ENCODE measurements around the gene INKA1. TPM values are rescaled to one million over a fixed set of nuclear protein-coding genes. Genes with fewer than 3 reads are reported as not detected.

INKA1 gene
- total RNA-seq, 1 donor from 2014 or later, result 7.9 TPM

- Mint-ChIP-seq H3K9me3 (ENCODE audit: low read depth) (no peaks in the 10 kb centered on the region), H3K4me3 (ENCODE audit: unreplicated experiment) (no peak overlapping the region)
- DNase-seq (ENCODE audit: low spot score), result no peak
These were observed 1.9 kb upstream of the INKA1 start for GRCh38 chr3:49801160-49801559.

GRCh38 chr3:49803465-49804140 is 542 bp downstream of the INKA1 start:
- Mint-ChIP-seq H3K27me3 (ENCODE audit: low read depth) (peaks cover 2% of the 10 kb centered on the region), H3K4me1 (ENCODE audit: low read depth) (peaks cover 58% of the 10 kb centered on the region), H3K36me3 (ENCODE audit: low read depth) (no peaks in the 10 kb centered on the region), H3K4me3 (ENCODE audit: unreplicated experiment) (peak overlapping the region; percentile 86), H3K27ac (ENCODE audit: unreplicated experiment) (peak overlapping the region; percentile 66), H3K9me3 (ENCODE audit: low read depth) (no peaks in the 10 kb centered on the region)
- TF ChIP-seq CTCF (IDR thresholded peaks at IDR 0.05), result peak; percentile 28
- DNase-seq (ENCODE audit: low spot score), result no peak

More at GRCh38 chr3:49801160-49801559, 1.9 kb upstream of the INKA1 start:
- Mint-ChIP-seq H3K27me3 (ENCODE audit: low read depth) (peaks cover 2% of the 10 kb centered on the region), H3K36me3 (ENCODE audit: low read depth) (no peaks in the 10 kb centered on the region), H3K27ac (ENCODE audit: unreplicated experiment) (no peak overlapping the region), H3K4me1 (ENCODE audit: low read depth) (peaks cover 40% of the 10 kb centered on the region)
- no peak for TF ChIP-seq CTCF (IDR thresholded peaks at IDR 0.05)

- Mint-ChIP-seq H3K9me3 (ENCODE audit: low read depth) (no peaks in the 10 kb centered on the region), H3K4me3 (ENCODE audit: unreplicated experiment) (peak overlapping the region; percentile 86), H3K36me3 (ENCODE audit: low read depth) (no peaks in the 10 kb centered on the region), H3K4me1 (ENCODE audit: low read depth) (peaks cover 55% of the 10 kb centered on the region), H3K27ac (ENCODE audit: unreplicated experiment) (peak overlapping the region; percentile 92), H3K27me3 (ENCODE audit: low read depth) (peaks cover 2% of the 10 kb centered on the region)
- no peak for DNase-seq (ENCODE audit: low spot score)
- no peak for TF ChIP-seq CTCF (IDR thresholded peaks at IDR 0.05)
These were observed 1.3 kb downstream of the INKA1 start for GRCh38 chr3:49804141-49805041.

- Mint-ChIP-seq H3K9me3 (ENCODE audit: low read depth) (no peaks in the 10 kb centered on the region), H3K27ac (ENCODE audit: unreplicated experiment) (peak overlapping the region; percentile 92)
These were observed 2.3 kb downstream of the INKA1 start for GRCh38 chr3:49805367-49805782.

More at GRCh38 chr3:49805367-49805782, 2.3 kb downstream of the INKA1 start:
- Mint-ChIP-seq H3K36me3 (ENCODE audit: low read depth) (peaks cover 3% of the 10 kb centered on the region), H3K4me3 (ENCODE audit: unreplicated experiment) (peak overlapping the region; percentile 59), H3K4me1 (ENCODE audit: low read depth) (peaks cover 49% of the 10 kb centered on the region), H3K27me3 (ENCODE audit: low read depth) (peaks cover 2% of the 10 kb centered on the region)
- no peak for DNase-seq (ENCODE audit: low spot score)
- TF ChIP-seq CTCF (IDR thresholded peaks at IDR 0.05), result no peak
